HCT116 (cell line): ENCODE data around the gene ACTN2. TPM values are rescaled to one million over a fixed set of nuclear protein-coding genes. Genes with fewer than 3 reads are reported as not detected.

ENCODE experiments used
- ATAC-seq: fragments of 200-7000 bp; cut with Tn5 transposase; 2 replicates; pipeline ENCODE4 v1.9.1; 2020; ENCODE audit warnings: mild to moderate bottlenecking, moderate library complexity
- BruUV-seq: library from RNA; stranded (reverse); fragments of 400-500 nt; replicated peaks from 2 replicates; lab custom pipeline; 2021; lab: Mats Ljungman, UMichigan
- CTCF ChIA-PET: fragments of 300-600 bp; sonication (Branson Sonifier 250); formaldehyde crosslinking; loops from one replicate; lab custom pipeline; 2021; ENCODE audit warnings: antibody characterized with exemption; lab: Charles Lee
- POLR2A ChIA-PET: fragments of 300-600, 350-600 bp; sonication (Branson Sonifier 250); formaldehyde crosslinking; loops from one replicate; lab custom pipeline; 2021; ENCODE audit warnings: antibody characterized with exemption; lab: Charles Lee
- RAD21 ChIA-PET, 2 experiments: fragments of 300-600 bp; sonication (Branson Sonifier 250); formaldehyde crosslinking; loops; one replicate each; lab custom pipeline; 2023; ENCODE audit warnings: low total read pairs in 2 of 2; ENCODE audit not compliant: uncharacterized antibody in 2 of 2, unreplicated experiment in 2 of 2, low non-redundant PET in 1 of 2; lab: Charles Lee
- DNase-seq: peaks from one replicate; pipeline ENCODE4 v3.0.0-alpha.2; 2010; ENCODE audit warnings: low read depth, low spot score
- H2AFZ ChIP-seq: fragments of 200-600 bp; shearing (Covaris generic), sonication (generic); 2 replicates; pipeline ENCODE4 v1.6.1; 2017; ENCODE audit warnings: low read depth, mixed run types, mixed read lengths, antibody characterized with exemption, low read length; ENCODE audit not compliant: poor library complexity, severe bottlenecking
- H3K27ac ChIP-seq: 2 replicates; pipeline ENCODE4 v1.5.1; 2012; ENCODE audit warnings: low read depth, low read length
- H3K27me3 ChIP-seq: fragments of 200-600 bp; sonication (generic); 2 replicates; pipeline ENCODE4 v1.6.1; 2016; ENCODE audit warnings: mixed run types, low read length, mixed read lengths; ENCODE audit not compliant: insufficient read depth
- H3K36me3 ChIP-seq, 2 experiments: fragments of 200-500 bp in 1 of 2; fragments of 200-600 bp in 1 of 2; sonication (Bioruptor generic) in 1 of 2; sonication (generic) in 1 of 2; 2 replicates each; pipeline versions ENCODE4 v1.5.1 to v1.6.1; 2014 to 2016; ENCODE audit warnings: low read length in 2 of 2, inconsistent platforms in 1 of 2, mixed read lengths in 1 of 2, mixed run types in 1 of 2; ENCODE audit not compliant: insufficient read depth in 2 of 2, control insufficient read depth in 1 of 2
- H3K4me1 ChIP-seq, 2 experiments: fragments of 200-600 bp in 1 of 2; sonication (generic) in 1 of 2; 2 replicates each; pipeline versions ENCODE4 v1.5.1 to v1.6.1; 2012 to 2017; ENCODE audit warnings: low read length in 2 of 2, inconsistent platforms in 1 of 2, mild to moderate bottlenecking in 1 of 2, mixed read lengths in 1 of 2, mixed run types in 1 of 2, moderate library complexity in 1 of 2; ENCODE audit not compliant: insufficient read depth in 2 of 2, control insufficient read depth in 1 of 2
- H3K4me2 ChIP-seq: fragments of 200-600 bp; sonication (generic); 2 replicates; pipeline ENCODE4 v1.6.1; 2017; ENCODE audit warnings: mixed run types, low read length, mixed read lengths
- H3K4me3 ChIP-seq, 2 experiments: fragments of 200-600 bp in 1 of 2; sonication (generic) in 1 of 2; replicated peaks in 1 of 2; 2 replicates each; pipeline ENCODE4 v1.5.1; 2011 to 2016; ENCODE audit warnings: low read length in 2 of 2, control low read depth in 1 of 2, low read depth in 1 of 2, mild to moderate bottlenecking in 1 of 2, mixed read lengths in 1 of 2, mixed run types in 1 of 2
- H3K79me2 ChIP-seq: fragments of 200-600 bp; sonication (generic); 2 replicates; pipeline ENCODE4 v1.6.1; 2017; ENCODE audit warnings: mild to moderate bottlenecking, mixed run types, low read length, moderate library complexity, mixed read lengths; ENCODE audit not compliant: insufficient read depth
- H3K9ac ChIP-seq: fragments of 200-600 bp; sonication (generic); 2 replicates; pipeline ENCODE4 v1.6.1; 2016; ENCODE audit warnings: low read length, mixed read lengths
- H3K9me2 ChIP-seq: fragments of 200-600 bp; sonication (generic), shearing (Covaris generic); 2 replicates; pipeline ENCODE4 v1.6.1; 2017; ENCODE audit warnings: mixed run types, mild to moderate bottlenecking, moderate library complexity; ENCODE audit not compliant: insufficient read depth
- H3K9me3 ChIP-seq, 2 experiments: fragments of 200-500 bp in 1 of 2; fragments of 200-600 bp in 1 of 2; sonication (Bioruptor generic) in 1 of 2; sonication (generic) in 1 of 2; 2 replicates each; pipeline ENCODE4 v1.6.1; 2014 to 2017; ENCODE audit warnings: low read length in 2 of 2, mixed read lengths in 2 of 2, inconsistent platforms in 1 of 2, low read depth in 1 of 2, mild to moderate bottlenecking in 1 of 2, mixed run types in 1 of 2, moderate library complexity in 1 of 2; ENCODE audit not compliant: control insufficient read depth in 1 of 2, insufficient read depth in 1 of 2
- H4K20me1 ChIP-seq: fragments of 200-600 bp; sonication (generic), shearing (Covaris generic); 2 replicates; pipeline ENCODE4 v1.6.1; 2017; ENCODE audit warnings: mixed run types, mild to moderate bottlenecking, moderate library complexity; ENCODE audit not compliant: insufficient read depth
- ATF3 ChIP-seq: IDR thresholded peaks from 2 replicates; pipeline ENCODE4 v1.6.1; 2012
- ELF1 ChIP-seq: IDR thresholded peaks from 2 replicates; pipeline ENCODE4 v1.6.1; 2012; ENCODE audit warnings: low read depth, borderline replicate concordance
- FOSL1 ChIP-seq: IDR thresholded peaks from 2 replicates; pipeline ENCODE4 v1.6.1; 2012; ENCODE audit warnings: low read depth
- POLR2A ChIP-seq: IDR thresholded peaks from 2 replicates; pipeline ENCODE4 v1.7.0; 2011; ENCODE audit warnings: borderline replicate concordance; ENCODE audit not compliant: insufficient read depth, insufficient read length; ENCODE audit errors: extremely low read depth
- RAD21 ChIP-seq: IDR thresholded peaks from 2 replicates; pipeline ENCODE4 v1.6.1; 2012; ENCODE audit warnings: low read depth, mild to moderate bottlenecking
- REST ChIP-seq: IDR thresholded peaks from 2 replicates; pipeline ENCODE4 v1.6.1; 2012; ENCODE audit warnings: low read depth
- SIN3A ChIP-seq: IDR thresholded peaks from 2 replicates; pipeline ENCODE4 v1.6.1; 2012; ENCODE audit warnings: low read depth
- SP1 ChIP-seq: IDR thresholded peaks from 2 replicates; pipeline ENCODE4 v1.6.1; 2012; ENCODE audit warnings: low read depth
- YY1 ChIP-seq: IDR thresholded peaks from 2 replicates; pipeline ENCODE4 v1.6.1; 2011; ENCODE audit warnings: low read length, low read depth, moderate library complexity, mild to moderate bottlenecking; ENCODE audit not compliant: insufficient replicate concordance; ENCODE audit errors: extremely low read depth
- ZFX ChIP-seq: fragments of 450-650 bp; IDR thresholded peaks from 2 replicates; pipeline ENCODE4 v1.6.1; 2017
- intact Hi-C: fragments of 100-400 bp; cut with micrococcal nuclease; formaldehyde crosslinking; loops from 2 replicates; pipeline ENCODE4 v1.10.0; 2022
- total RNA-seq: library from RNA; stranded (reverse); gene quantifications from one replicate; pipeline ENCODE4 v1.2.1, GENCODE V29; 2021; ENCODE audit not compliant: unreplicated experiment

ACTN2 gene
- total RNA-seq, 1 experiment from 2014 or later: 0.20 TPM

- H3K27ac ChIP-seq: no peak overlapping the region
- no peaks in the 10 kb centered on the region for H3K9me2 ChIP-seq
- BruUV-seq: no TSS peak
- no peak for ATAC-seq
- H3K36me3 ChIP-seq: no peaks in the 10 kb centered on the region
- RAD21 ChIA-PET: no interaction called here
- H3K4me1 ChIP-seq: no peaks in the 10 kb centered on the region
- no peaks in the 10 kb centered on the region for H3K79me2 ChIP-seq
- no peaks in the 10 kb centered on the region for H3K27me3 ChIP-seq
- no peak overlapping the region for H3K4me3 ChIP-seq
- CTCF ChIA-PET: no interaction called here
- H2AFZ ChIP-seq: no peak overlapping the region
- TF ChIP-seq SIN3A (no peak), YY1 (no peak), ZFX (no peak), SP1 (no peak), ELF1 (no peak), RAD21 (no peak), POLR2A (no peak), REST (no peak), ATF3 (no peak), FOSL1 (no peak)
- no peak for DNase-seq
- no peak overlapping the region for H3K9ac ChIP-seq
- intact Hi-C loops: no loop called here
- POLR2A ChIA-PET: no interaction called here
- no peaks in the 10 kb centered on the region for H4K20me1 ChIP-seq
- no peak overlapping the region for H3K4me2 ChIP-seq
- H3K9me3 ChIP-seq: no peaks in the 10 kb centered on the region
These were observed 13.1 kb downstream of the ACTN2 start for GRCh38 chr1:236699366-236699765.
